ENCODE results near the gene EHMT1. TPM values are rescaled to one million over a fixed set of nuclear protein-coding genes. Genes with fewer than 3 reads are reported as not detected.

The EHMT1 gene
- 10 to 100 TPM; 24.8 to 38.6 TPM for total RNA-seq

DNA sequence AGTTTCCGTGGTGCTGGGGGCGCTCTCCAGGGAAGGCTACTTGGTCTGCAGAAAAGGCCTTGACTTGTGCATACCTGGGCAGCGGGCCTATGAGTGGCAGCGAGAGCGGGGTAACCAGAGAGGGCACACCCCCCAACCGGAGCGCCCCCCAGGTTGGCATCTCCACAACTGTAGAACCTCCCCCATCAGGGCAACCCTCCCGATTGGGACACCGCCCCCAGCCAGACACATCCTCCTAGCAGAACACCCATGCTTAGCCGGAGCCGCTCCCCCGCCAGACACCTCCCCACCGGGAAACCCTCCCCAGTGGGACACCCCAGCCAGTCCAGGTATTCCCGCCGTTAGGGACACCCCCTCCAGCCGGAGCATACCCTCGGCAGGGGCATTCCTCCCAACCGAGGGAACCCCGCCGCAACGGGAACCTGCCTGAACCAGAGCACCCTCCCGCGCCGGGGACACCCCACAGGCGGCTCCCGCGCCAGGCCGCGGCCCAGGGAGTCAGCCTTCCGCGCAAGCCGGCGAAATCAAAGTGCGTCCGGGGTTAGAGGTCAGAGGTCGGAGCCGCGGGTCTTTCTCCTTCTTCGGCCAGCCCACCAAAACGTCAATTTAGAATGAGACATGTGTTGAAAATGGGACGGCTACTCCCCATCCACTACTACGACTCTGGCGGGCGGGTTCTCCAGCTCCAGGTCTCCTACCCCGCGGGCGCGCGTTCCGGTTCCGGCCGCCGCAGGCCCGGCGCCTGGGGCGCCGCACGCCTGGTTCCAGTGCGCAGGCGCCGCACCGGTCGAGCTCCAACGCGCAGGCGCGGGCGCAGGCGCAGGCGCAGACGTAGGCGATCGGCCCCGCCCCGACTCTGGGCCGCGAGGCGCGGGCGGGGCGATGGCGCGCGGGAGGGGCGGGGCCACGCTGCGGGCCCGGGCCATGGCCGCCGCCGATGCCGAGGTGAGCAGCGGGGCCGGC lies at the start of gene EHMT1:
Gene EHMT1 (plus strand): TSS at position 901 of the 963 bp plus-strand sequence. CDS start 24 bp downstream, at position 925.

DNA sequence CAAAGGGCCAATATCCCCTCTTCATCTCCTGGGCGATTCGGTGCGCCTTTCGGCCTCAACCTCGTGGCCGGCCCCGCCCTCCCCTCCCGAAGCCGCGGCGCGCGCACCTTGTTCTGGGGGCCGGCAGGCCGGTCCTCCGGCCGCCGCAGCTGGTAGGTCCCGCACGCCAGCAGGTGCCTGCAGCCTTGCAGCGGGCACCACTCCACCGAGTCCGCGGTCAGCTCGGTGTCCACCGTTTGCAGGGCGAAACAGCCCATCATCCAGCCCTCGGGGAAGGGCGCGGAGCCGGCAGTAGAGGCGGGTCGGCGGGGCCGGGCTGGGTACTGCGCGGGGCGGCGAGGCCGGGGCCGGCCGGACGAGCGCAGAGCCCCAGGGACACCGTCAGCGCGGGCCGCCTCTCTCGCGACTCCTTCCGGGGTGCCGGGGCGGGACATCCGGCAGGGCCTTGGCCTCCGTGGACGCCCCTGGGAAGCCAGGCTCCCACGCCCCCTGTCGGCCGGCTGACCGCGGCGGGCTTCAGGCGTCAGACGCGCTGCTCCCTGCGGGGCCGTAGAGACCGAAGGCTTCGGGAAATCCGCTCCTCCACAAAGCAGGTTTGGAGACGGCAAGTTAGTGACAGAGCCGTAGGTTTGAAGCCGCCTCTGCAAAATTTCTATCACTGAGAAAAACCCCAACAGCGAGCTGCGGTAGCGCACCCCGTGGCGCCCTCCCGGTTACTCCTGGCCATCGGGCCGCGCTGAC lies 40.1 kb upstream of the EHMT1 start, which contains the start of gene DPH7:
Gene DPH7 (minus strand): TSS at position 408 of the 741 bp plus-strand sequence. CDS start 148 bp downstream, at position 260.

GRCh38 chr9:137590469-137591383 lies 28.1 kb upstream of the EHMT1 start, which contains the start of gene ZMYND19:
ZMYND19 (minus strand) TSS chr9:137590512; CDS start chr9:137590263, 249 bp downstream.

DNA sequence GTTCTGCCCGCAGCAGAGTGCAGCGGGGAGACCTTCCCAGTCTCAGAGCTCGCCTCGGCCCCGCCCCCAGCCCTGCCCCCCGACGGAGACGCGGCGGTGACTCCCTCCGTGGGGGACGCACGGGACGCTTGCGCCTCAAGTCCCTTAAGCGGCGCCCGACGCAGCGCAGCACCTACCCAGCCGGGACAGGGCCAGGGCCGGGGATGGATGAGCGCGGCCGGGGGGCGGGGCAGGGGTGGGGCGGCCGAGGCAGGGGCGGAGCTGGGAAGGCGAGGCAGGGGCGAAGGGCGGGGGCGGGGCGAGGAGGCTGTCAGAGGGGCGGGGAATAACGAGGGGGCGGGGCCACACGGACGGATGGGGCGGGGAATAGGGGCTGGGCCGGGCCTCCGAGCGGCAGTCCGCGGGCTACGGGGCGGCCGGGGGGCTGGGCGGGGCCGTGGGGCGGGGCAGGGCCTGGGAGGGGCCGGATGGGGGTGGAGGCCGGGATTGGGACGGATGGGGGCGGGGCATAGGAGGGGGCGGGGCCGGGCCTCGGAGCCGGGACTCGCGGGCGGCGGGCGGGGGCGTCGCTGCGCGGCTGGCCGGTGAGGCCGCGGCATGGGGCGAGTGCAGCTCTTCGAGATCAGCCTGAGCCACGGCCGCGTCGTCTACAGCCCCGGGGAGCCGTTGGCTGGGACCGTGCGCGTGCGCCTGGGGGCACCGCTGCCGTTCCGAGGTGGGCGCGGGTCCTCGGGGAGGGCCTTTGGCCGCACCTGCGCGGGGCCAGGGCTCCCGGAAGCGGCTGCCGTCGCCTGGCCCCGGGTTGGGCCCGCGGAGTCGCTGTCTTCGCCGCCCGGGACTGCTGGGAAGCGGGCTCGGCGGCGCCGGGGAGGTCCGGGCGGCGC lies 13.4 kb upstream of the EHMT1 start, which contains the start of gene ARRDC1:
Gene ARRDC1 (plus strand): TSS at position 566 of the 884 bp plus-strand sequence. CDS start 32 bp downstream, at position 598.

DNA sequence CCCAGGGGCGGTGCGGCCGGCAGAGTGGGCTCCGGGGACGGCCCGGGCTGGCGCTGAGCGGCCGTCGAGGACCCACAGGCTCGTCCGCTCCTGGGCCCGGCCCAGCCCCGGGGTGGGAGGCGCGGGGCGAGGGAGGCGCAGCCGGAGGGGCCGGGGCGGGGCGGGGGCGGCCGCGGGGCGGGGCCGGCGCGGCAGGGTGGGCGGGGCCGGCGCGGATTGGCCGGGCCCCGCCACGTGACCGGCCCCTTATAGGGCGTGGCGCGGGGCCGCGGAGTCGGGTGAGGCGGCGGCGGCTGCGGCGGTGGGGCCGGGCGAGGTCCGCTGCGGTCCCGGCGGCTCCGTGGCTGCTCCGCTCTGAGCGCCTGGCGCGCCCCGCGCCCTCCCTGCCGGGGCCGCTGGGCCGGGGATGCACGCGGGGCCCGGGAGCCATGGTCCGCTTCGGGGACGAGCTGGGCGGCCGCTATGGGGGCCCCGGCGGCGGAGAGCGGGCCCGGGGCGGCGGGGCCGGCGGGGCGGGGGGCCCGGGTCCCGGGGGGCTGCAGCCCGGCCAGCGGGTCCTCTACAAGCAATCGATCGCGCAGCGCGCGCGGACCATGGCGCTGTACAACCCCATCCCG lies 258.8 kb downstream of the EHMT1 start, which contains the start of gene CACNA1B:
Gene CACNA1B (plus strand): TSS at position 277 of the 617 bp plus-strand sequence. CDS start 152 bp downstream, at position 429.

Small RNAs within 50 kb of the gene (small RNA-seq; reads per million reads assigned to genes)
- gene MIR602 (0 reads per million in 2 donors), gene RF00017 (0 reads per million in 2 donors)

Other genes starting within 250 kb of the EHMT1 start
- gene EXD3, start 195.8 kb upstream of the EHMT1 start, total RNA-seq = 1 to 10 TPM; 2.0 to 5.5 TPM
- gene NOXA1, start 195.6 kb upstream of the EHMT1 start, total RNA-seq = under 1 TPM; under 0.01 to 0.69 TPM
- not detected for gene ENTPD8, start 177.6 kb upstream of the EHMT1 start, total RNA-seq
- 10 to 100 TPM; 25.5 to 27.0 TPM for gene NSMF, start 159.7 kb upstream of the EHMT1 start, total RNA-seq
- 1 to 10 TPM in 1 of 2 donors, under 1 TPM in 1; 0.69 to 1.3 TPM for gene PNPLA7, start 68.6 kb upstream of the EHMT1 start, total RNA-seq
- 10 to 100 TPM; 49.6 to 79.6 TPM for gene MRPL41, start 67.1 kb upstream of the EHMT1 start, total RNA-seq
- gene DPH7, start 40.1 kb upstream of the EHMT1 start, total RNA-seq = 10 to 100 TPM; 15.1 to 18.6 TPM
- 10 to 100 TPM; 16.2 to 29.0 TPM for gene ZMYND19, start 28.5 kb upstream of the EHMT1 start, total RNA-seq
- 10 to 100 TPM in 1 of 2 donors, 1 to 10 TPM in 1; 9.3 to 16.3 TPM for gene ARRDC1, start 13.3 kb upstream of the EHMT1 start, total RNA-seq

All from melanocyte of skin (primary cell).